HL-60 (cell line): Measurements from ENCODE around the gene QRFPR.

Source experiments
- DNase-seq, 2 experiments: peaks; one replicate each; pipeline ENCODE4 v3.0.0-alpha.2; 2010 to 2020; ENCODE audit warnings: low read depth in 1 of 2, low spot score in 1 of 2
- H3K27ac ChIP-seq: fragments of 250-450 bp; sonication (Bioruptor Pico); replicated peaks from 2 replicates; pipeline ENCODE4 v1.5.1; 2020; ENCODE audit warnings: mild to moderate bottlenecking, moderate library complexity
- H3K27me3 ChIP-seq: fragments of 250-450 bp; sonication (Bioruptor Pico); 2 replicates; pipeline ENCODE4 v1.5.1; 2021; ENCODE audit warnings: mild to moderate bottlenecking, moderate library complexity; ENCODE audit not compliant: insufficient read depth, poor library complexity, severe bottlenecking
- H3K4me3 ChIP-seq: replicated peaks from 2 replicates; pipeline ENCODE4 v1.5.1; 2011; ENCODE audit warnings: mild to moderate bottlenecking, control low read depth, low read length; ENCODE audit not compliant: insufficient read depth
- GABPA ChIP-seq: IDR thresholded peaks from 2 replicates; pipeline ENCODE4 v1.6.1; 2012; ENCODE audit warnings: low read depth
- POLR2AphosphoS5 ChIP-seq: IDR thresholded peaks from 2 replicates; pipeline ENCODE4 v1.6.1; 2012; ENCODE audit warnings: low read depth
- SPI1 ChIP-seq: IDR thresholded peaks from 2 replicates; pipeline ENCODE4 v1.6.1; 2012; ENCODE audit warnings: low read depth, mild to moderate bottlenecking, borderline replicate concordance
- long read RNA-seq: library from polyadenylated mRNA; unstranded; transcript quantifications from one replicate; pipeline ENCODE4 v2.0.0, GENCODE V29; 2020
- TF ChIP-seq, protein P1 (sequence below): IDR thresholded peaks from 2 replicates; pipeline ENCODE4 v1.6.1; 2012; ENCODE audit warnings: low read depth; ENCODE audit not compliant: insufficient replicate concordance
- TF ChIP-seq, protein P2 (sequence below): IDR thresholded peaks from one replicate; pipeline ENCODE4 v1.5.1; 2011; ENCODE audit warnings: low read length, control low read depth, inconsistent platforms; ENCODE audit not compliant: insufficient read depth

QRFPR gene
- long read RNA-seq = 0 reads

DNA sequence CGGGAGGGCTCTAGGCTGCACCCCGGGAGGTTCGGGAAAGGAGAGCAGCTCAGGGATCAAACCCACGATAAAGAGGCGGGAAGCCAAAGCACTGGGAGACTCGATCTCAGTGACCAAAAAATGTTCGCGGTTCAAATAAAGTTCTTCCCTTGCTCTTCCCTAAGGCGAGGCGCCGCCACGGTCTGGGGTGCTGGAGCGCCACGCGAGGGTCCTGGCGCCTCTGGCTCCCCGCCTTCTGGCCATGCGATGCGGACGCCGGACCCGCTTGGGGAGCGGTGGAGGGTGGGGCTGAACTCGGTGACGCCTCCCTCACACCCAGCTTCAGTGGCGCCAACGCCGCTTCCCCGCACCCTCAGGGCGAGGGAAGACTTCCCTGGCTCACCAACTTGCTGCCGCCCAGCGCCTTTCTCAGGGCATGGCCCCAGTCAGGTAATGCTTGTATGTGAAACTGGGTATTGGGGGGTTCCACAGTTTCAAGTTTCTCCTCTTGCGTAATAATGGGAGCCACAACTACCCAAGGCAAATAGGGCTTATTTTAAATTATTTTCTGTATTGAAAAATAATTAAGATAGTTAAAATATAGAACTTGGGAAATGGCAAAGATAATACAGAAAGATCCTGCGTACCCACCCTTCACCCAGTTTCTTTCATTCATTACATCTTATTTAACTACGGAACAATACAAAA is at the start of gene QRFPR:
QRFPR (minus strand) TSS at position 243 of the 687 bp plus-strand sequence. CDS start 371 bp downstream, outside the sequence.
- peaks cover 46% of the 10 kb centered on the region for H3K27me3 ChIP-seq
- no peak for DNase-seq
- no peak within 1 kb of the TSS for H3K4me3 ChIP-seq
- no peak for TF ChIP-seq POLR2AphosphoS5
- TF ChIP-seq, protein P1, sequence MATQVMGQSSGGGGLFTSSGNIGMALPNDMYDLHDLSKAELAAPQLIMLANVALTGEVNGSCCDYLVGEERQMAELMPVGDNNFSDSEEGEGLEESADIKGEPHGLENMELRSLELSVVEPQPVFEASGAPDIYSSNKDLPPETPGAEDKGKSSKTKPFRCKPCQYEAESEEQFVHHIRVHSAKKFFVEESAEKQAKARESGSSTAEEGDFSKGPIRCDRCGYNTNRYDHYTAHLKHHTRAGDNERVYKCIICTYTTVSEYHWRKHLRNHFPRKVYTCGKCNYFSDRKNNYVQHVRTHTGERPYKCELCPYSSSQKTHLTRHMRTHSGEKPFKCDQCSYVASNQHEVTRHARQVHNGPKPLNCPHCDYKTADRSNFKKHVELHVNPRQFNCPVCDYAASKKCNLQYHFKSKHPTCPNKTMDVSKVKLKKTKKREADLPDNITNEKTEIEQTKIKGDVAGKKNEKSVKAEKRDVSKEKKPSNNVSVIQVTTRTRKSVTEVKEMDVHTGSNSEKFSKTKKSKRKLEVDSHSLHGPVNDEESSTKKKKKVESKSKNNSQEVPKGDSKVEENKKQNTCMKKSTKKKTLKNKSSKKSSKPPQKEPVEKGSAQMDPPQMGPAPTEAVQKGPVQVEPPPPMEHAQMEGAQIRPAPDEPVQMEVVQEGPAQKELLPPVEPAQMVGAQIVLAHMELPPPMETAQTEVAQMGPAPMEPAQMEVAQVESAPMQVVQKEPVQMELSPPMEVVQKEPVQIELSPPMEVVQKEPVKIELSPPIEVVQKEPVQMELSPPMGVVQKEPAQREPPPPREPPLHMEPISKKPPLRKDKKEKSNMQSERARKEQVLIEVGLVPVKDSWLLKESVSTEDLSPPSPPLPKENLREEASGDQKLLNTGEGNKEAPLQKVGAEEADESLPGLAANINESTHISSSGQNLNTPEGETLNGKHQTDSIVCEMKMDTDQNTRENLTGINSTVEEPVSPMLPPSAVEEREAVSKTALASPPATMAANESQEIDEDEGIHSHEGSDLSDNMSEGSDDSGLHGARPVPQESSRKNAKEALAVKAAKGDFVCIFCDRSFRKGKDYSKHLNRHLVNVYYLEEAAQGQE = no peak
- no peak for TF ChIP-seq SPI1
- no peak within 1 kb of the TSS for H3K27ac ChIP-seq

DNA sequence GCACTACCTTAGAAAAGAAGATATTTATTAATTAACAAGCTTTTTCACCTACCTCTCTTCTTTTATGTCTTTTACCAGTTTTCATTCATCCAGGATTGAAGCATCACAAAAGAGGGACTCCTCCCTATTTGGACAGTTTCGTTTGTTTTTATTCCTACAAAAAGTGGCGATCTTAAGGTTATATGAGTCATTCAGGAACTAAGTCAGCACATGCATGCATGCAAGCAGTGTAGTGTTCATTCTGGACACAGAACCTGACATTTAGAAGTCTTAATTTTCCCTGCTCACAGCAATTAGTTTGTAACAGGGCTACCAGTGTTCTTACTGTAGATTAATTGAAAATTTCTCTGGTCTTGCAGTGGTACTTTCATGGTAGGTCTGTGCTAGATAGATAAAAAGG is 47.9 kb upstream of the QRFPR start:
- Histone ChIP-seq H3K27ac (no peak overlapping the region), H3K27me3 (no peaks in the 10 kb centered on the region), H3K4me3 (no peak overlapping the region)
- no peak for DNase-seq
- TF ChIP-seq, protein P2, sequence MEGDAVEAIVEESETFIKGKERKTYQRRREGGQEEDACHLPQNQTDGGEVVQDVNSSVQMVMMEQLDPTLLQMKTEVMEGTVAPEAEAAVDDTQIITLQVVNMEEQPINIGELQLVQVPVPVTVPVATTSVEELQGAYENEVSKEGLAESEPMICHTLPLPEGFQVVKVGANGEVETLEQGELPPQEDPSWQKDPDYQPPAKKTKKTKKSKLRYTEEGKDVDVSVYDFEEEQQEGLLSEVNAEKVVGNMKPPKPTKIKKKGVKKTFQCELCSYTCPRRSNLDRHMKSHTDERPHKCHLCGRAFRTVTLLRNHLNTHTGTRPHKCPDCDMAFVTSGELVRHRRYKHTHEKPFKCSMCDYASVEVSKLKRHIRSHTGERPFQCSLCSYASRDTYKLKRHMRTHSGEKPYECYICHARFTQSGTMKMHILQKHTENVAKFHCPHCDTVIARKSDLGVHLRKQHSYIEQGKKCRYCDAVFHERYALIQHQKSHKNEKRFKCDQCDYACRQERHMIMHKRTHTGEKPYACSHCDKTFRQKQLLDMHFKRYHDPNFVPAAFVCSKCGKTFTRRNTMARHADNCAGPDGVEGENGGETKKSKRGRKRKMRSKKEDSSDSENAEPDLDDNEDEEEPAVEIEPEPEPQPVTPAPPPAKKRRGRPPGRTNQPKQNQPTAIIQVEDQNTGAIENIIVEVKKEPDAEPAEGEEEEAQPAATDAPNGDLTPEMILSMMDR = no peak
- TF ChIP-seq GABPA (no peak), SPI1 (no peak), POLR2AphosphoS5 (no peak)
- TF ChIP-seq, protein P1 = no peak

DNA sequence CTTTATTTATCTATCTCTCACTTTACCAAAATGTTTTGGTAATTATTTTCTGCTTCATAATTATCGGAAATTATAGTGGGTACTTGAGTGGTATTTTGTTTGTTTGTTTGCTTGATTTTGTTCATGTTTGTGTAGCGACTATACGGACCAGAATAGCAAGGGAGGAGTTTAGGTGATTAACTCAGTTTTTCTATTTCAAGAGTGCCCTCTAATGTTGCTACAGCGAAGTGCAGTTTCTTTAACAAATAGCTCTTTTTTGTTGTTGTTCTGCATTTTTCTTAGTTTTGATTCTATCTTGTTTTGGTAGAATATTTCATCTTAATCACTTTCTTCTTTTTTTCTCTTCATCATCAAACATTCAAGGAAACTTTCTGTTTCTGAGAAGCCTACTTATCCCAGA is 40.8 kb upstream of the QRFPR start:
- Histone ChIP-seq H3K27me3 (no peaks in the 10 kb centered on the region), H3K4me3 (no peak overlapping the region), H3K27ac (no peak overlapping the region)
- DNase-seq = no peak
- TF ChIP-seq, protein P2 = no peak
- TF ChIP-seq POLR2AphosphoS5 = no peak
- no peak for TF ChIP-seq GABPA
- TF ChIP-seq, protein P1 = no peak
- no peak for TF ChIP-seq SPI1
